Measurements from ENCODE around the gene GLE1.
"Not testable (repeated sequence)": the region's sequence is repeated elsewhere in the genome, so short reads cannot be mapped to it uniquely, and the experiment has no call there.

DNA sequence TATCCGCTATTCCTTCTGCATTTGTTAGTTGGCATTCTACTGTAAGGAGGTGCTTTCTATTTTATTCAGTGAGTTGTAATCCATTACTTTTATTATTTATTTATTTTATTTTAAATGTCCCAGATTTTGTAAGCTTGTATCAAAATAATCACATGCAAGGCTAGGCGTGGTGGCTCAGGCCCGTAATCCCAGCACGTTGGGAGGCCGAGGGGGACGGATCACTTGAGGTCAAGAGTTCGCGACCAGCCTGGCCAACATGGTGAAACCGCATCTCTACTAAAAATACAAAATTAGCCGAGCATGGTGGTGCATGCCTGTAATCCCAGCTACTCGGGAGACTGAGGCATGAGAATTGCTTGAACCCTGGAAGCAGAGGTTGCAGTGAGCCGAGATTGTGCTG lies 1.4 kb downstream of the GLE1 start:
- not testable (repeated sequence) for TF ChIP-seq ZNF48 (tag by site-specific recombination; IDR thresholded peaks at IDR 0.05); CTCF (tag by site-specific recombination; IDR thresholded peaks at IDR 0.05); ZNF76 (tag by site-specific recombination; IDR thresholded peaks at IDR 0.05; ENCODE audit: borderline replicate concordance, low read depth); ZNF513 (tag by site-specific recombination; IDR thresholded peaks at IDR 0.05); ZBTB49 (tag by site-specific recombination; IDR thresholded peaks at IDR 0.05; ENCODE audit: low read depth); MZF1 (tag by site-specific recombination; IDR thresholded peaks at IDR 0.05; ENCODE audit: borderline replicate concordance); ZNF510 (tag by site-specific recombination; IDR thresholded peaks at IDR 0.05; ENCODE audit: insufficient replicate concordance); KLF7 (tag by site-specific recombination; IDR thresholded peaks at IDR 0.05; ENCODE audit: borderline replicate concordance); ZNF473 (tag by site-specific recombination; IDR thresholded peaks at IDR 0.05)

Measured in HEK293 (cell line).